Activated CD4-positive, CD25-positive, alpha-beta regulatory T cell (primary cell): Measurements from ENCODE around the gene ARPC2.

Experiments
- DNase-seq, 4 experiments: peaks; one replicate each; lab custom pipeline; 2025; lab: John Stamatoyannopoulos, UW

Gene ARPC2

GRCh38 chr2:218255446-218255845 lies 38.5 kb downstream of the ARPC2 start:
- DNase-seq: no peak

- no peak for DNase-seq
Observed at GRCh38 chr2:218256612-218257350, 39.8 kb downstream of the ARPC2 start.

- DNase-seq: peak; percentile 22 to 36 (median 30)
Observed at GRCh38 chr2:218257390-218257981, 40.5 kb downstream of the ARPC2 start.

GRCh38 chr2:218259099-218259961 lies 42.3 kb downstream of the ARPC2 start:
- DNase-seq: no peak

- DNase-seq: no peak
Observed at GRCh38 chr2:218260166-218260565, 43.2 kb downstream of the ARPC2 start.

GRCh38 chr2:218260742-218261422 lies 43.9 kb downstream of the ARPC2 start, which contains the start of gene GPBAR1:
GPBAR1 (plus strand) TSS chr2:218261015; CDS start chr2:218262725, 1,710 bp downstream.
- no peak for DNase-seq

GRCh38 chr2:218261423-218262236 lies 44.6 kb downstream of the ARPC2 start:
- no peak for DNase-seq

GRCh38 chr2:218262237-218262600 lies 45.2 kb downstream of the ARPC2 start:
- DNase-seq: no peak

- no peak for DNase-seq
Observed at GRCh38 chr2:218262631-218263586, 45.9 kb downstream of the ARPC2 start.

- no peak for DNase-seq
Observed at GRCh38 chr2:218263817-218264641, 47.0 kb downstream of the ARPC2 start.

GRCh38 chr2:218264773-218265561 lies 48.0 kb downstream of the ARPC2 start:
- no peak for DNase-seq

GRCh38 chr2:218265626-218266025 lies 48.6 kb downstream of the ARPC2 start:
- DNase-seq: no peak

- no peak for DNase-seq
Observed at GRCh38 chr2:218266316-218266979, 49.5 kb downstream of the ARPC2 start.

- no peak for DNase-seq
Observed at GRCh38 chr2:218267259-218267658, 50.3 kb downstream of the ARPC2 start.

- peak; percentile 99 for DNase-seq
Observed at GRCh38 chr2:218269900-218270720, 53.1 kb downstream of the ARPC2 start, which contains the start of the genes AAMP and PNKD. AAMP (minus strand) TSS chr2:218270137; CDS start chr2:218270086, 51 bp downstream. PNKD (plus strand) TSS chr2:218270519; CDS start chr2:218270536, 17 bp downstream.

GRCh38 chr2:218270721-218271486 lies 53.9 kb downstream of the ARPC2 start:
- no peak for DNase-seq
